GM19324 (cell line): Measurements from ENCODE around the gene PRRX1.

Experiments used
- ATAC-seq: cut with Tn5 transposase; IDR thresholded peaks from one replicate; pipeline ENCODE4 v1.9.1; 2021; ENCODE audit warnings: mild to moderate bottlenecking, moderate library complexity; ENCODE audit not compliant: unreplicated experiment, low FRiP score

The PRRX1 gene

DNA sequence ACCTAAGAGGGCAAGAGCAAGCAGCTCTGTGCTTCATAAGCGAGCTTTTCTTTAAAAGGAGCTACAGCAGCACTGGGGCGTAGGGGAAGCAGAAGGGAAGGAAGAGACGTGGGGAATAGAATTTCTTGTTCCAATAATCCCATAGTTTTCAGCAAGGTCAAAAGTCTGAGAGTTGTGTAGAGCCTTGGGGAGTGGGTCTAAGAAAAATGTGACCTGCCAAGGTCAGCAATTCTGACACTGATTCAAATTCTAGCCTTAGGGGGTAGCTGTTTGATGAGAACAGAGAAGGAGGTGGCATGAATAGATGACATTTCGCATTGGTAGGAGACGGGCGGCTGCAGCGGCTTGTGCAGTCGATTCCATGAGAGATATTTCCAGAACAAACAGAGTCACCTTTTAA, 22.4 kb downstream of the PRRX1 start:
- no peak for ATAC-seq

DNA sequence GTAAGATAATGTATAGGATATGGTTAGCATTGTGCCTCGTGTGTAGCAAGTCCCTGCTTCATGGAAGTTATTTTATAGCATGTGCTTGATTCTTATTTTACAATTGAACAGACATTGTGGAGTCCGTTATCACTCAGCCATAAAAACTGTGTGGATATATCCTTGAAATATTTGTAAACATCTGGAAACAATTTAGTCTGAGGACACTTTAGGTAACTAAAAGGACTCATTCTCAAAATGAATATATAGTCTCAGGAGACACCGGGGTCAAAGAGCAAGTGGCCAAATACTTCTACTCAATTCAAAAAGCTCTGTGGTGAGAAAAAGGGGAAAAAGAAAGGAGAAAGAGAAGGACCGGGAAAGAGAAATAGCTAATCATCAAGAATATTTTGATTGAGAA, 23.7 kb downstream of the PRRX1 start:
- ATAC-seq, result no peak

DNA sequence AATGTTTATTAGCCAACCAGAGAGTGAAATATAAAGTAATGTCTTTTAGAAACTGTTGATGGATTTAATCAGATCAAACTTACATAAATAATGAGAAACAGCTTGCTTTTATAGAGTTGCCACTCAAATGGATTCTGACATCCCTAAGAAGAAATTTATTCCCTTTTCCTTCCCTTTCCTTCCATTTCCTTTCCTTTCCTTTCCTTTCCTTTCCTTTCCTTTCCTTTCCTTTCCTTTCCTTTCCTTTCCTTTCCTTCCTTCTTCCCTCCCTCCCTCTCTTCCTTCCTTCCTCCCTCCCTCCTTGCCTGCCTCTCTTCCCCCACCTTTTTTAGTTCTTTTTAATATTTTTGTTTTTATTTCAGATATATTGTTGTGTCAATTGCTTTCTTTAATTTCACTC, 27.3 kb downstream of the PRRX1 start:
- ATAC-seq, result no peak

DNA sequence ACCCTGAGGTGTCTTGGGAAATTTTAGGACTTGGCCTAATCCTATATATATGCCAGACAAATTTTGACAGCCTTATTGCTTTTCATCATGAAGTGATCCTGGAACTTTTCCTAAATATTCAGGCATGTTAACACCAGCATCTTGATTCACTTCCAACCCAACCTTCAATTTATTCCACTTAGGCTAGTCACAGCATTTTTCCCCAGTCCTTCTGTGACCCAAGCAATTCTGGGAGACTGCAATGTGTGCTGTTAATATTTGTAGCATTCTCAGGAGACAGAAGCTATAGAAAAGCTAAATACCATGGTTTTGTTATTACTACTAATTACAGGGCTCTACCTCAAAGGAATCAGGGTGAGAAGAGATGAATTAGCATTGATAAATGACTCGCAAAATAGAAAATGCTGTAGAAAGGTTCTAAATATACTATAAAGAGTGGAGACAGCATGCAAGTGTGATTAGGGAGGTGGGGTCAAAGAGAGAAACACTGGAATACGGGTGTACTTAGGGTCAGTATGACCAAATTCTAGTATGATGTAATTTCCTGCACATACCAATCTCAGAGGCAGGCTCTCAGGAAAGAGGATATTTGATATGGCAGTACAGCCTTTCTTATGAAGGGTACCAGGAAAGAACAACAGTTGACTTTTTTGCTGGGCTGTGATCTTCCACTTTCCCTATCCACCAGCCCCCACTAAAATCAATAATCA, 29.1 kb downstream of the PRRX1 start:
- ATAC-seq, result no peak

DNA sequence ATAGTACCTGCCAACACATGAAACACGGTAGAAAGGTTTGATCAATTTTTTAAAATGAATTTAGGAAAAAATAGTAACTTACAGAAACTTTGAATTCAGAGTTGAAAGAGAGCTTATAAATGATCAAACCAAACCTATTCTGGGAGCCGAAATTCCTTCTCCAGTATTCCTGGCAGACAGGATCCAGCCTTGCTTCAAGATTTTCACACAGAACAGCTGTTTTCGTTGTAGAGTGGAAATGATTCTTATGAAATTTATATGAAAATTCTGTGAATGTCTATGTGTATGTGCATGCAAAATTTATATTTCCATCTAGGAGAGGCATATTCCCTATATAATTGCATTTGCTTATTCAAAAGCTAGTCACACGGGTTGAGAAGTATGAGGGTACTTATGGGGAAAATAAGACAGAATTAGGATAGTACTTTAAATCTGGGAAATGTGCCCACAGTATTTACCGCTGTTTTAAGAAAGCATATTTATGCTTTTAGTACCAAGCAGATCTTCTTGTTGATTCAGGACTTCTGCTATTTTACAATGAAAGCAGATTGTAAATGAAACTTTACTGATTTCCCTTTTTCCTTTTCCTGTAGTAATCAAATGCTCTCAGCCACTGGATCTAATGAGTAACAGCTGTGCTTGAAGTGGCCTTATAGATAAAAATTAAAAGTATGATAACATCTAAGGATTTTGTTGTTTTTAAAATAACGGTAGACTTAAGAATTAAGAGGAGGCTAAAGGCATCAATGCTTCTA, 30.4 kb downstream of the PRRX1 start:
- no peak for ATAC-seq

DNA sequence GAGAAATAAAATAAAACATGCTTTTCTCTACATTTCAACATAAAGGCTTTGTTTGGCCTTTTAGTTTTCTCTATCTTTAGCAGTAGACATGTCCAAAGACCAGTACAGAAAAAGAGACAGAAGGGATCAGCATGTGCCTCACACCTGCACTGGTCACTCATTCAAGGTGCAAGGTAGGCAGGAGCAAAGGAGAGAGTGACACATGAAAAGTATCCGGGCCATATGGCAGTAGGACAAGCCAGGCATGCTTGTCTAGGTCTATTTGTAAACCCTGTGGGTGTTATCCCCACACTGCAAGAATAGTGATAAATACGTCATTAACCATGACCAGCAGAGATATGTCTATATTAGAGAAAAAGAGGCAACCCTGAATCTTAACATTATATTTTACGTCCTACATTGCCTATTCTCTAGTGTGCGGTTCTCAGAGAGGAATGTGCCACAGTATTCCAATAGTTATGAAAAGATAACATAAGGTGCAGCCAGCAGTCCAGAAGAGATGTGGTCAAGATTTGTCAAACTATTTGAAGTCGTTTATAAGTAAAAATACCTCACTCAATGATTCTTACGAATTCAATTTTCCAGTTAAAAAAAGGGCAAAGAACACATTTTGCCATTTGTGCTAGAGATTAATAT, 32.1 kb downstream of the PRRX1 start:
- ATAC-seq, result no peak

DNA sequence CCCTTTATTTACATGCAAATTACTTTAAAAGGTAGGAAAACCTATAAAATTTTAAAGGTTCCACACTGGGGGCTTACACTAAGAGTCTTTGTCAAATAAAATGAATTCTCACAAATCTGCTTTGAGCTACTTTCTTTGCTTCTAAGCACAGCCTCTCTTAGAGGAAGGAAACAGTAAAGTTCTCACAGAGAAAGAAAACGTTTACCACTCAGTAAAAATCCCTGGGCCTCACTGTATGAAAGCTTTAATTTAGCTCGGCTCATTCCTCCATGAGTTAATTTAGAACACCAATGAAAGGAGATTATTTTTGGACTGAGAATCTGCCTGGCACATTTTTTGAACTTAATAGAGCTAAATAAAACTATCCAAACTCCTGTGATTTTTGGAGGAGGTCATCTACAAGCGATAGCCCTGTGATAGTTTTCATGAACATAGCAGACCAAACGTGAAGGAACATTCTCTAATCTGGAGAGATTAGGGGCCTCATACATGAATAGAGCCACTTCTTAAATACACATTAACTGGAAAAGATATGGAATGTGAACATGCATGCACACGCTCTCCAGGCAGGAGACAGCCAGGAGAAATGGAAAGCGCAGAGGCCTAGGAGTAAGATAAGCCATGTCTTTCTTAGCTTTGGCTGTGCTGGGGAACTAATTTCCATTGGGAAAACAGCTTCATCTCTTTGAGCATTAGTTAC, 32.8 kb downstream of the PRRX1 start:
- no peak for ATAC-seq

DNA sequence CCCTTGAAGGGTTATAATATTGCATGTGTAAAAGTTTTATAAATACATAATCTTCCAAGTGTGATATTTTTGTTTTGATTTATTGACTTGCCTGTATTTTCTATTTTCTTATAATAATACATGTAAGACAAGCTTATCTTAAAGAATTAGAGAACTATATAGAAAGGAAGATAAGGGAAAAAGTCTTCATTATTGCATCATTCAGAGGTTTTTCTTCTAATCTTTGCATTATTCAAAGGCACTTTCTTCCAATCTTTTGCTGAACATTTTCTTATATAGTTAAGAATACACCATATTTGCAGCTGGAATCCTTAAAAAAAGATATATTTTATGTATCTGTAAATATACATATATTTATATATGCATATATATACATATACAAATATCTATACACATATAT, 33.4 kb downstream of the PRRX1 start:
- ATAC-seq, result no peak

DNA sequence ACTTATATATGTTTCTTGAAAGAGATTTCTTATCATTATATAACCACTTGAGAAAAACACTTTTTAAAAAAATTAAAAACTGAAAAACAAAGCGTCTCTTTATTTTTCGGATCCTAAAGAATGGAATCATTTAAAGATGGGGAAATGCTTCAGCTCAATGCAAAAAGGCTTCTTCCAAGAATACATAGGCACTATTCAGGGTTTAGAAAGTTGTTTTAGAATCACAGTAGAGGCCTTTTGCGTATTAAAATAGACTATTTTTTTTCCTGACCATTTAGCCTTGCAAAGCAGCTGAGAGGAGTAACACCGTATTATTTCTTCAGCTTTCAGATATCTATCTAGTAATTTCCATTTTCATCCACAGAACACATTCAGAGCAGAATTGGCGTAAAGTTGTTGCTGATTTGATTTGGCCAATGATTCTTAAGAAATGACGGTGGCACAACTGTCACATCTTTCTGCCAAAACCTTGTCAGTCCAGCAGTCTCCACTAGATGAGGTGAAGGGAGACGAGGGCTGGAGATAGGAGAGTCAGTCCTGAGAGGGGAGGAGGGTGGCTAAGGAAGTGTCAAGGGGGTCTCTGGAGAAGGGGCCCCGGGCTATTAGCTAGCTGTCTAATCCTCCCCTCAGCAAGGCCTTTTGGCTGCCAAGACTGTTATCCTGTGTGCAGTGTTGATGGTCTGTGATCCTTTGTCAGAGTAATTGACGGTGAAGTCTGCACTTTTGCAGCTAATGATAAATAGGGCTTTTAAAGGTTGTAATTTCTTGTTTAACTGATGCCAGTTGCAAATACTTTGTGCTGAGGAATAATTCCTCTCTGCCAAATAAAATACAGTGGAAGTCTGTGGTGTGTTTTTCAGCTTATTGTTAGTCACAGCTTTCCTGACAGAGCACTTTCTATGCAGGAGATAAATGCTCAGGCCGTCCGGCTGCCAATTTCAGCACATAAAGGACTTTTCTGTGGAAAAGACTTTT, 34.7 kb downstream of the PRRX1 start:
- no peak for ATAC-seq

DNA sequence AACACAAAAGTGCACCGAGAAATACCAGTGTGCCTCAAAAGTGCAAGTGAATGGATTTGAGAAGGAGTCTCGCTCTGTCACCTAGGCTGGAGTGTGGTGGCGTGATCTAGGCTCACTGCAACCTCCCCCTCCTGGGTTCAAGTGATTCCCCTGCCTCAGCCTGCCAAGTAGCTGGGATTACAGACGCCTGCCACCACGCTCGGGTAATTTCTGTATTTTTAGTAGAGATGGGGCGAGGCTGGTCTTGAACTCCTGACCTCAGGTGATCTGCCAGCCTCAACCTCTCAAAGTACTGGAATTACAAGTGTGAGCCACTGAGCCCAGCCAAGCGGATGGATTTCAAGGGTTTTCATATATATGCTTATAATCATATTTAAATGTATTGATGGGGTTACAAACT, 35.8 kb downstream of the PRRX1 start:
- no peak for ATAC-seq

DNA sequence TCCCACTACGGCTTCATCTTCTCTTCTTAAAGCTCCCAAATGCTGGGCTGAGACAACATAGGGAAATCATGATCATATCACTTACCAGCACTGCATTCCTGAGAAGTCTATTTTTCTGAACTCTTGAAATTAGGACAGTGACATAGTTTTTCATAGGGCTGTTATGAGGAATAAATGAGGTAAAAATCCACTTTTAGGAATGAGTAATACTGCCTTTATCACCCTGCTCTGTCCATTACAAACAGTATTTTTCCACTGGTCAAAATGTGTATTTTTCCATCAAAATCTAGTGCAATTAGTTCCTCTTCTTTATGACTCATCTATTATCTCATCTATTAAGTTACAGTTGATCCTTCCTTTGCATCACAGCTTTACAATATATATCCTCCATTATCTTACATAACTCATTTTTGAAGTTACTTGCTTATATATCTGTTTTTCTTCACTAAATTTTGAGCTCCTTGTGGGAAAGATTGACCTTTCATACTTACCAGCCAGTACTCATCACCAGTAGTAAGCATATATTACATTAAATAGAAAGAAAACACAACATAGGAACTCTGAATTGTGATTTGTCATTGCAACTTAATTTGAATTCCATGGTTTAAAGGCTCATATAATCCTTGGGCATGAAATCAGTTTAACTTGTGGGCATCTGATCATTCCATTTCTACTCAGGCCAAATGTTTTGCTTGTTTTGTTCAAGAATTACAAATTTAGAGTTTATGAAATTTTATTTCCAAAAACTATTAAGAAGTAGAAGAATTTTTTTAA, 37.1 kb downstream of the PRRX1 start:
- no peak for ATAC-seq

DNA sequence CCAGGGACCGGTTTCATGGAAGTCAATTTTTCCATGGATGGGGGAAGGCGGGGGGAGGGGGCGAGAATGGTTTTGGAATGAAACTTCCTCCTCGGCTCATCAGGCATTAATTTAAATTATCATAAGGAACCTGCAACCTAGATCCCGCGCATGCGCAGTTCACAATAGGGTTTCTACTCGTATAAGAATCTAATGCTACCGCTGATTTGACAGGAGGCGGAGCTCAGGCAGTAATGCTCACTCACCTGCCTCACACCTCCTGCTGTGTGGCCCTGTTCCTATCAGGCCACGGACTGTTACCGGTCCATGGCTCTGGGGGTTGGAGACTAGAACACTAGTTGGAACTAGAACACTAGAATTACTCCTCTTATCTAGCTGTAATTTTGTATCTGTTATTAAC, 38.0 kb downstream of the PRRX1 start:
- no peak for ATAC-seq

DNA sequence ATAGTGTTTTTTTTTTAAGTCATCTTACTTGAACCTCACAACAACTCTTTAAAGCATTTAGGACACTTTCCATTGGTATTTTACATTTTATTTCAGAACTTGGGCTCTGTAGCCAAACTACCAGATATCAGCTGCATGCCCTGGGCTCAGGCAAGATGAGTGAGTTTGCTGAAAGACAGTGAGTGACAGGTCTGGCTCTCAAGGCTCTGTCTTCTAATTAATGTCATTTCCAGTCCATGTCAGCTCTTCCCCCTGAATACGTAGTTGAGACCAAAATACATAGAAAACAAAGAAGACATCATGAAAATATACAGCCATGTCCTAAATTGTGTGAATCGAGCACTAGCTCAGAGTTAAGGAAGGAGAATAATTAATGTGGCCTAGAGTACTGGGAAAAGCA, 39.7 kb downstream of the PRRX1 start:
- no peak for ATAC-seq

DNA sequence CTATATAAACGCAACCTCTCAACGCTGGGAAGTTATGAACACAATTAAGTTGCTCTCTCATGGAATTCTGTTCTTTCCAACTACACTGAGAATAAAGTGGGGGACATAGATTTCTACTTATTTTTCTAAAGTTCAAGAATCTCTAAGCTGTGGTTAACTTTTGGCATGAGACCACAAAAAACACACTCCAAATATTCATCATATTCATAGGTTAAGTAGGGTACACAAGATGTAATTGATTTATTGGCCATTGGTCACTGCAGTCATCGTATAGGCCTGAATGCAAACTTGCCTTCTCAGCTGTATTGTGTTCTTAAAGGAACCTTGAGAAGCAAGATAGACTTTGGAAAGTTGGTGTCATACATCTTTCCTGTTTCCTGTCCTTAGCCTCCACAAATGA, 40.3 kb downstream of the PRRX1 start:
- ATAC-seq, result no peak

DNA sequence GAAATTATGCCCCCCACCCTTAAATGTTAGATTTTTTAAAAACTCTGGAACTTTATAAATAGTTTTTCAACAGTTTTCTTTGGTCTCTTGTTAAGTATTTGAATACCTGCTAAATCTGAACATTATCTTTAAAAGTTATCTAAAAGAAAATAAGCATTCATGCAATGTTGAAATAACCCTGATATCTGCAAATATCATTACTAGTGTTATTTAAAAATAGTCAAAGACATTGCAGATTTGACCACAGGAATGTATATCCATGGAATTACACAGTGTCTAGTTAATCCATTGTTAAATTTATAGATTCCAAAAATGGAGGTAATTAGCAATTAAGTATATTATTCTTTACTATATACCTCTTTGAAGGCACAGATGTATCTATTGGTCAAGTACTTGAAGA, 42.0 kb downstream of the PRRX1 start:
- ATAC-seq, result no peak

DNA sequence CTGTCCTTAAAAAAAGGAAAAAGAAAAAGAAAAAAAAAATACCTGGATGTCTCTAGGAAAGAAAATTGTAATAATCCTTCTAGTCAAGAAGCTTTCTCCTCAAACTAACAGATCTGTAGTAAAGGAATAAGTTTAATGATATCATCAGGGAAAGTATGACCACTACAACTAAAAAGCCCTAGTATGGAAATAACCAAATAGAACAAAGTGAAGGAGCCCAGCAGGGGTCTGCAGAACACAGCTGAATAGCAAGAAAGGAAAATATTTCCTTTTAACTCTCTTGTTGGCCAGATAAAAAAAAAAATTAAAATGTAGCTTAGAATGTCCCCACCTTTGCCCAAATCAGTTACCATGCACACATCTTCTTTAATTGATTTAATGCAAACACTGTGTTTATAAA, 43.2 kb downstream of the PRRX1 start:
- ATAC-seq, result no peak

DNA sequence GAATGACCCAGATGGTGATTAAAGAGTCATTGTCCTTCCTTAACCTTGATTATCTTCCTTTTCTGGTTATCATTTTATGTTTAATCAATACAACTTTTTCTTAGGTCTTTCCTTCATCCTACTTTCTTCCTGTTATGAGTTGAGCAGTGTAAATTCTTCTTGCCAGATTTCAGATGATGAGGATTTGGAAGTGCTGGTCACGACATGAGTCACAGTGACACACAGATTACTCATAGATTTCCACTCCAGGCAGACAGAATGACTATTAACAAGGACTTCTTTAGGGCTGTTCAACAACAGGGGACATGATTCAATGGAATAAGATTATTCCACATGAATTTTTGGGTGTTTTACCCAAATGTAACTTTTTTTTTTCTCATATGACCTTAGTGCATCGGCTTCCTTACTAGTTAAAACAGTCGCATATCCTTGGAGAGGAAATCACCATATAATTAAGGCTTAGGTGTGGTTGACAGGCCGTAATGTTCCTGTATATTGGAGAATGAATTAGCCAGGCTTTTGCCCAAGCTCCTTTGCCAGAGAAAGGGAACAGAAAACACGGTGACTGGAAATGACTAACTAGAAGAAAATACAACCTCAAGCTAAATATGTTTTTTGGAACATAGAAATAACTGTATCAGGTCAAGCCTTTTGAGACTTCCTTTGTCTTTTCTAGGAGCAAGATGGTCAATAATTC, 44.2 kb downstream of the PRRX1 start:
- no peak for ATAC-seq

DNA sequence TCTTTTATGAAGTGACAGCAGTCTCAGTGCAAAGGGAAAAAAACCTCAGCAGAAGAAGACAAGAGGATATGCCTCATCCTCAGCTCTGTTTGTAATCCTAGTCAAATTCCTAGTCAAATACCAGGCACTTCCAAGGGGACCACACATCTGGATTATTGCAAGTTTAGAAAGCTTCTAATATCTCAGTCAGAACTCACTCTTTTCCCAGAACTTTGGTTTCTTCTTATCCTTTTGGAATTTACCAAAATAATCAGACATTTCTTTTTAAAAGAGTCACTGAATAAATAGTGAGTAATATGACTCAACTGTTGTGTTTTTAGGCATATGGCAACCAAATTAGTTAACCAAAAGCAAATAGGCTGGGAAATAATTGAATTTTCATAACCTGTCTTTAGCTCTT, 47.8 kb downstream of the PRRX1 start:
- no peak for ATAC-seq

DNA sequence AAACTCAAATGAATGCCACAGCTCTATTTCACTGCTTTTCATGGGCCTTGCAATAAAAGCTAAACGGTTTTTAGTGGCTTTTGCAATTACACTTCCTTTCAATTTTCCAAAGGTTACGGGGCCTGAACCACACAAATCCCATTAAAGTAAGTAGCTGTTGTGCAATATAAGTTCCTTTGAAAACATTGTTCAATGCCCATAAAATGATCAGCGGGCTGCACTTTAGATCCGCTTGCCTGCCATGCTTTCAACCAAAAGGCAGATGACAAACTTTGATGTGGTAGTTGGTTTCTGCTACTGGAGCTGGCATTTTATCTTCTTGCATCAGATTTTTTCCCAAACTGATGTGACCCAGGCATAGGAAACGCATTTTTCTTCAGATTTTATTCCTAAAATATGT, 50.2 kb downstream of the PRRX1 start:
- ATAC-seq, result no peak
